GM18858 (cell line): ENCODE data around the gene MYOD1.

ENCODE experiments used
- ATAC-seq: cut with Tn5 transposase; IDR thresholded peaks from one replicate; pipeline ENCODE4 v1.9.1; 2021; ENCODE audit not compliant: unreplicated experiment

Gene MYOD1

DNA sequence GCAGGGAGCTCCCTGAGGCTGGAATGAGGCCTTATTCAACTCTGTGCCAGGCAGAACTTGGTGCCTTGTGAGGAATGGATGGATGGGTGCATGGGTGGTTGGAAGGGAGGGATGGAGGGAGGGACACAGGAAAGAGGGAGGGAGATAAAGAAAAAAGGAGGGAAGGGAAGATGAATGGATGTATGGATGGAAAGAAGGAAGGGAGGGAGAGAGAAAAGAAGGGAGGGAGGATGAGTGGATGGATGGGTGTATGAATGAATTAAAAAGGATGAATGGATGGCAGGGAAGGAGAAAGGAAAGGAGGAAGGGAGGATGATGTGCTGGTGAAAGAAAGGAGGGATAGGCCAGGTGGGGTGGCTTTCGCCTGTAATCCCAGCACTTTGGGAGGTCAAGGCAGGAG is 49.8 kb downstream of the MYOD1 start:
- no peak for ATAC-seq

DNA sequence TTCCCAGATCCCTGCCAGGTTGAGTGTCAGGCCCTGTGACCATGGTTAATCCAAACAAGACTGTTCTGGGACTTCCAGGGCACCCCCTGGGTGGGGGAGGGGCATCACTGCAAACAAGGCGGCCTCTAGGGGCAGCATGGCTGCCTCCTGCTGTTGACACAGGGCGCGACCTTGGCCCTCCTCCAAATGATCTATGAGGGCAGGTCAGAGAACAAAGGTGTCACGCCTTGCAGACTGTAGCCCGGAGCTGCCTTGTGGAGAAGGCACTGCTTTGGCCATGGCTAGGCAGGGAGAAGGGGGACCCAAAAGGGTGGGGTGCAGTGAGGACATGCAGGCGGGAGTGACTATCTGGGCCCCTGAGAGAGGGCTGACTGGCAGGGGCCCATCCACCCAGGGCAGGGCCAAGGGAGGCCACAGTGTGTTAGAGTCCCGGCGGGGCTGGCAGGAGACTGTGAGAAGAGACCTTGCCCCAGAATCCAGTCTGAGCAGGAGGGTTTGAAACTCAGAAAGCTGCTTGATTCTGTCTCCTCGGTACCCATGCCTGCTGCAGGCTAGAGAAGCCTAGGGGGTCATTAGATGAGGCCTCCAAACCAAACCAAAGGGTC is 50.8 kb downstream of the MYOD1 start:
- ATAC-seq, result no peak

DNA sequence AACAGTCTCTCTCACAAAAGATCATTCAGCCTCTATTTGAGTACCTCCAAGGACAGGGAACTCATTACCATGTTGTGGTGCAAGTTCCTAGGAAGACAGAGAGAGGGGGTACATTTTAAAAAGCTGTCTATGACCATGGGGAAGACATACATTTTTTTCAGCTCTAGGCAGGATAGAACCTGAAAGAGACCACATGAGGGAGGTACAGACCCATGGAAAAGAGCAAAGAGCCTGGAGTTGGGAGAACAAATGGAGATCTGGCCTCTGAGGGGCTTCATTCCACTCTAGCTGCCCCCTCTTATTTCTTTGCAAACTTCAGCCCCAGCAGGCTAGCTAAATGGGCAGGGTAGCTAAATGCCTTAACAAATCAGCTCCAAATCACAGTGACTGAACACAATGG is 51.5 kb downstream of the MYOD1 start:
- no peak for ATAC-seq

DNA sequence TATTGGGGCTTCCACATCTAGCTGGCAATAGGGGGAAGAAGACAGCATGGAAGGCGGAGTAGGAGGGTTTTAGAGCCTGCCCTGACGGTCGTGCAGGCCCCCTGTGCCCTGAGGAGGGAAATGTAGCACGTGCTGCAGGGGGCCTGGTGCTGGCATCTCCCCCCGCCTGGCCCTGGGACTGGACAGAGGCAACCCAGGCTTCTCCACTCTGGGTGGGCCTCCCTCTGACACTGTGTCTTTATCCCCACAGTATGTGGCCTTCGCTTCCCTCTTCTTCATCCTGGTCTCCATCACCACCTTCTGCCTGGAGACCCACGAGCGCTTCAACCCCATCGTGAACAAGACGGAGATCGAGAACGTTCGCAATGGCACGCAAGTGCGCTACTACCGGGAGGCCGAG is 52.0 kb downstream of the MYOD1 start:
- ATAC-seq, result no peak
